Adrenal gland (tissue), 5 donors: Measurements from ENCODE around the gene VWA5B1.

Experiments
- POLR2A ChIP-seq, 2 donors: fragments of 450-650 bp; IDR thresholded peaks; one replicate each; pipeline ENCODE4 v1.6.1; 2017; ENCODE audit warnings: antibody characterized with exemption in 2 of 2, mild to moderate bottlenecking in 2 of 2, moderate library complexity in 1 of 2
- TF ChIP-seq, protein P1 (sequence below), 6 experiments: fragments of 450-650 bp in 4 of 6; fragments of 200-600 bp in 2 of 6; sonication (generic) in 1 of 6; IDR thresholded peaks; 1 replicate in 5 of 6; 2 replicates in 1 of 6; pipeline versions ENCODE4 v1.5.1 to v1.8.0; 2016 to 2021; ENCODE audit warnings: antibody characterized with exemption in 6 of 6, mild to moderate bottlenecking in 2 of 6, moderate library complexity in 1 of 6
- donor health status: DM: no; HTN: no; CAD: no.

DNA sequence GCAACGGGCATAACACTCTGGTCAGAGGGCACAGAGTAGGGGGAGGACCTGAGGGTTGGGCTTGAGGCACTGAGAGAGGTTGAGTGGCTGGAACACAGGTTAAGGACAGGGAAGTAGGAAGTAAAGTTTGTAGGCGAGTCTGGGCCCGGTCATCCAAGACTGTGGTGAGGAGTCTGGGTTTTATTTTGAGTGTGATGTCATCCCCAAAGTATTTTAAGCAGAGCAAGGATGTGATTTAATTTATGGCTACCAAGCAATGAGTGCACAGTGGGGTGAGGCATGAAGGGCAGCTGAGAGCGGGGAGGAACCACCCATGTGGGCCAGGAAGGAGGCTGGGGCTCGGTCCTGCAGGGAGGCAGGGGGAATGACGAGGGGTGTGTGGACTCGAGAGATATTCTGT is 11.2 kb upstream of the VWA5B1 start:
- TF ChIP-seq POLR2A (IDR thresholded peaks at IDR 0.05): no peak
- TF ChIP-seq, protein P1, sequence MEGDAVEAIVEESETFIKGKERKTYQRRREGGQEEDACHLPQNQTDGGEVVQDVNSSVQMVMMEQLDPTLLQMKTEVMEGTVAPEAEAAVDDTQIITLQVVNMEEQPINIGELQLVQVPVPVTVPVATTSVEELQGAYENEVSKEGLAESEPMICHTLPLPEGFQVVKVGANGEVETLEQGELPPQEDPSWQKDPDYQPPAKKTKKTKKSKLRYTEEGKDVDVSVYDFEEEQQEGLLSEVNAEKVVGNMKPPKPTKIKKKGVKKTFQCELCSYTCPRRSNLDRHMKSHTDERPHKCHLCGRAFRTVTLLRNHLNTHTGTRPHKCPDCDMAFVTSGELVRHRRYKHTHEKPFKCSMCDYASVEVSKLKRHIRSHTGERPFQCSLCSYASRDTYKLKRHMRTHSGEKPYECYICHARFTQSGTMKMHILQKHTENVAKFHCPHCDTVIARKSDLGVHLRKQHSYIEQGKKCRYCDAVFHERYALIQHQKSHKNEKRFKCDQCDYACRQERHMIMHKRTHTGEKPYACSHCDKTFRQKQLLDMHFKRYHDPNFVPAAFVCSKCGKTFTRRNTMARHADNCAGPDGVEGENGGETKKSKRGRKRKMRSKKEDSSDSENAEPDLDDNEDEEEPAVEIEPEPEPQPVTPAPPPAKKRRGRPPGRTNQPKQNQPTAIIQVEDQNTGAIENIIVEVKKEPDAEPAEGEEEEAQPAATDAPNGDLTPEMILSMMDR (IDR thresholded peaks at IDR 0.05): no peak
